SK-N-SH (cell line): Measurements from ENCODE around the gene AKR1C2. TPM values are rescaled to one million over a fixed set of nuclear protein-coding genes. Genes with fewer than 3 reads are reported as not detected.
"Not testable (repeated sequence)": the region's sequence is repeated elsewhere in the genome, so short reads cannot be mapped to it uniquely, and the experiment has no call there.

Experiments used
- CTCF ChIA-PET: fragments of 300-600, 350-600 bp; formaldehyde crosslinking; extraction: SDS; loops from one replicate; lab custom pipeline; 2021; lab: Yijun Ruan, JAX
- POLR2A ChIA-PET: fragments of 350-600 bp; sonication (Branson Sonifier 250); formaldehyde crosslinking; extraction: SDS; loops from one replicate; lab custom pipeline; 2020; ENCODE audit warnings: antibody characterized with exemption, inconsistent platforms; lab: Yijun Ruan, JAX
- DNase-seq: peaks from one replicate; pipeline ENCODE4 v3.0.0; 2012
- H2AFZ ChIP-seq: fragments of 200-600 bp; sonication (generic); 2 replicates; pipeline ENCODE4 v1.8.1; 2016; ENCODE audit warnings: antibody characterized with exemption, mild to moderate bottlenecking, low read depth
- H3F3A ChIP-seq: fragments of 200-600 bp; sonication (generic); replicated peaks from 2 replicates; pipeline ENCODE3; 2016; ENCODE audit warnings: antibody characterized with exemption, mild to moderate bottlenecking; ENCODE audit not compliant: insufficient read depth
- H3K27ac ChIP-seq, 2 experiments: fragments of 200-500 bp in 1 of 2; fragments of 200-600 bp in 1 of 2; sonication (Bioruptor generic) in 1 of 2; sonication (generic), shearing (Covaris generic) in 1 of 2; 2 replicates each; pipeline versions ENCODE4 v1.5.1 to v1.6.1; 2014 to 2016; ENCODE audit warnings: low read depth in 2 of 2, inconsistent platforms in 1 of 2, low read length in 1 of 2, mild to moderate bottlenecking in 1 of 2, mixed read lengths in 1 of 2
- H3K27me3 ChIP-seq: fragments of 200-600 bp; sonication (generic), shearing (Covaris generic); 2 replicates; pipeline ENCODE4 v1.6.1; 2016; ENCODE audit warnings: mixed run types; ENCODE audit not compliant: insufficient read depth
- H3K36me3 ChIP-seq, 2 experiments: fragments of 200-500 bp in 1 of 2; fragments of 200-600 bp in 1 of 2; sonication (Bioruptor generic) in 1 of 2; sonication (generic) in 1 of 2; replicated peaks in 1 of 2; 2 replicates each; pipeline versions ENCODE3 to v1.5.1; 2014 to 2016; ENCODE audit warnings: low read length in 1 of 2, mild to moderate bottlenecking in 1 of 2; ENCODE audit not compliant: insufficient read depth in 2 of 2, control insufficient read depth in 1 of 2
- H3K4me1 ChIP-seq, 2 experiments: fragments of 200-500 bp in 1 of 2; fragments of 200-600 bp in 1 of 2; sonication (Bioruptor generic) in 1 of 2; sonication (generic), shearing (Covaris generic) in 1 of 2; 2 replicates each; pipeline versions ENCODE4 v1.5.1 to v1.6.1; 2014 to 2016; ENCODE audit warnings: low read depth in 1 of 2, low read length in 1 of 2, mixed run types in 1 of 2; ENCODE audit not compliant: insufficient read depth in 2 of 2, control insufficient read depth in 1 of 2
- H3K4me2 ChIP-seq: fragments of 200-600 bp; sonication (generic), shearing (Covaris generic); 2 replicates; pipeline ENCODE4 v1.6.1; 2017; ENCODE audit warnings: mixed run types
- H3K4me3 ChIP-seq, 2 experiments: fragments of 200-500 bp in 1 of 2; fragments of 200-600 bp in 1 of 2; sonication (Bioruptor generic) in 1 of 2; sonication (generic), shearing (Covaris generic) in 1 of 2; 2 replicates each; pipeline versions ENCODE4 v1.5.1 to v1.8.1; 2014 to 2016; ENCODE audit warnings: low read depth in 2 of 2, inconsistent platforms in 1 of 2, low read length in 1 of 2, mild to moderate bottlenecking in 1 of 2, mixed read lengths in 1 of 2, moderate library complexity in 1 of 2
- H3K79me2 ChIP-seq: fragments of 200-600 bp; sonication (generic); 2 replicates; pipeline ENCODE4 v1.8.1; 2017; ENCODE audit warnings: mild to moderate bottlenecking; ENCODE audit not compliant: insufficient read depth
- H3K9ac ChIP-seq: fragments of 200-600 bp; sonication (generic); 2 replicates; pipeline ENCODE4 v1.6.1; 2017; ENCODE audit warnings: mixed run types
- H3K9me2 ChIP-seq: fragments of 200-600 bp; sonication (generic); 2 replicates; pipeline ENCODE4 v1.6.1; 2017; ENCODE audit warnings: mixed run types
- H3K9me3 ChIP-seq: fragments of 200-600 bp; sonication (generic); 2 replicates; pipeline ENCODE4 v1.6.1; 2017; ENCODE audit warnings: mixed run types, mild to moderate bottlenecking, moderate library complexity
- H4K20me1 ChIP-seq: fragments of 200-600 bp; sonication (generic); 2 replicates; pipeline ENCODE4 v1.6.1; 2017; ENCODE audit warnings: mild to moderate bottlenecking, mixed run types; ENCODE audit not compliant: insufficient read depth
- ELF1 ChIP-seq: IDR thresholded peaks from 2 replicates; pipeline ENCODE4 v1.4.0; 2012
- FOSL2 ChIP-seq: IDR thresholded peaks from 2 replicates; pipeline ENCODE4 v1.4.0; 2012; ENCODE audit warnings: low read depth, mild to moderate bottlenecking, moderate library complexity, borderline replicate concordance
- JUND ChIP-seq: IDR thresholded peaks from 2 replicates; pipeline ENCODE4 v1.4.0; 2012
- POLR2AphosphoS5 ChIP-seq: IDR thresholded peaks from 2 replicates; pipeline ENCODE4 v1.6.1; 2012; ENCODE audit warnings: low read depth, low read length
- RCOR1 ChIP-seq: fragments of 150-350 bp; IDR thresholded peaks from 2 replicates; pipeline ENCODE4 v1.6.1; 2017; ENCODE audit warnings: antibody characterized with exemption, low read length
- RXRA ChIP-seq: IDR thresholded peaks from 2 replicates; pipeline ENCODE4 v1.4.0; 2012; ENCODE audit warnings: low read depth, mild to moderate bottlenecking, borderline replicate concordance
- TAF1 ChIP-seq: IDR thresholded peaks from 2 replicates; pipeline ENCODE4 v1.6.1; 2012; ENCODE audit warnings: low read depth, mild to moderate bottlenecking, low read length, moderate library complexity, borderline replicate concordance
- YY1 ChIP-seq: IDR thresholded peaks from 2 replicates; pipeline ENCODE4 v1.4.0; 2012; ENCODE audit warnings: low read depth, mild to moderate bottlenecking
- WGBS: methylation state at CpG from one replicate; pipeline ENCODE4 v1.1.6; 2017; ENCODE audit warnings: low lambda C conversion rate; 5-methylcytosine and 5-hydroxymethylcytosine counted together
- polyA plus RNA-seq, 3 experiments: library from polyadenylated mRNA; depleted of rRNA; stranded (reverse); fragments of >200 nt; gene quantifications; 2 replicates each; pipeline ENCODE4 v1.2.3, GENCODE V29; 2012
- TF ChIP-seq, protein P1 (sequence below): IDR thresholded peaks from 2 replicates; pipeline ENCODE4; 2012
- TF ChIP-seq, protein P2 (sequence below): IDR thresholded peaks from 2 replicates; pipeline ENCODE4 v1.4.0; 2012; ENCODE audit warnings: low read depth, borderline replicate concordance

Gene AKR1C2
- polyA plus RNA-seq (2012; rRNA removed), result not detected in 2 replicates
- 0.06 TPM in 1 of 2 replicates, not detected in the other for polyA plus RNA-seq (2012; cell fraction: cytosol; rRNA removed)
- polyA plus RNA-seq (2012; cell fraction: nucleus; rRNA removed), result 0.07 TPM in 1 of 2 replicates, not detected in the other

DNA sequence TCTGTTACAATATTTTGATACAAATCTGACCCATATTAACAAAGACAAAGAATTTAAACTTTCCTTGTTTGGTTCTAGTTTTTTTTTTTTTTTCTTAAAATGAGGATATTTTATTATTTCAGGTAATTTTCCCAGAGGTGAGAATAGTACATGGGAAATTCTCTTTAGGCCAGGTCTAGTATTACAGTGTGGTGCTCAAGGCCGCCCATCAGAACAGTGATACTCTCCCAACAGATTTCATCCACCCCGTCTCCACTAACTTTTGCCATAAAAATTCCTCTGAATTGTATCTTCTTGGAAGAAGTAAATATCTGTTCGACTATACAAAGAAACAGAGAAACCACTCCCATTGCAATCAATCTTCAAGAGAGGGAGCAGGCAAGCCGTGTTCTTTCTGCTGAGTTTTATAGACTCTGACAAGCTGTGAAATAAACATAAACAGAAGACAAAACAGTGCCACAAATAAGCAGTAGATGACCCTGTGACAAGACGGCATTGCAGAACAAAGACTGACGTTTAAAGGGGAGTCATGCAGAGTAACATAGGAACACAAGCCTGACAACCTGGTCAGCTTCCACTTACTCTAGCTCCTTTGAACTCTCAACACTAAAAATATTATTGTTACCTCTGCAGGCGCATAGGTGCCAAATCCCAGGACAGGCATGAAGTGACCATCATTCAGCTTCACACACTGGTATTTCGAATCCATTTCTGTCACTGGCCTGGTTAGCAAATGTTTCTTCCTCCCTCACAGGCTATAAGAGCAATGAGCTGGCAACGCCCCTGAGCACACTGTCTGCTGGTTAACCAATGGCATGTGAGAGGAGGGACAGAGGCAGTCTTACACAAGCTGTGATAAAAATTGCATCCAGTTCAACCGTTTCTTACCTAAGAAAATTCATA lies at the start of gene AKR1C2:
Gene AKR1C2 (minus strand): TSS at position 731 of the 903 bp plus-strand sequence. CDS start 22 bp downstream, at position 709.
- H3K27ac ChIP-seq, H3K9me3 ChIP-seq, H3K4me2 ChIP-seq, H3K4me3 ChIP-seq, H3K4me1 ChIP-seq, CTCF ChIA-PET, H3K36me3 ChIP-seq, H4K20me1 ChIP-seq, H3K79me2 ChIP-seq, H3K9me2 ChIP-seq, POLR2A ChIA-PET, H3F3A ChIP-seq, H3K27me3 ChIP-seq, DNase-seq, H2AFZ ChIP-seq, H3K9ac ChIP-seq: not testable (repeated sequence)
- WGBS, result 28% methylated on average over 9 of the region's 10 CpGs

DNA sequence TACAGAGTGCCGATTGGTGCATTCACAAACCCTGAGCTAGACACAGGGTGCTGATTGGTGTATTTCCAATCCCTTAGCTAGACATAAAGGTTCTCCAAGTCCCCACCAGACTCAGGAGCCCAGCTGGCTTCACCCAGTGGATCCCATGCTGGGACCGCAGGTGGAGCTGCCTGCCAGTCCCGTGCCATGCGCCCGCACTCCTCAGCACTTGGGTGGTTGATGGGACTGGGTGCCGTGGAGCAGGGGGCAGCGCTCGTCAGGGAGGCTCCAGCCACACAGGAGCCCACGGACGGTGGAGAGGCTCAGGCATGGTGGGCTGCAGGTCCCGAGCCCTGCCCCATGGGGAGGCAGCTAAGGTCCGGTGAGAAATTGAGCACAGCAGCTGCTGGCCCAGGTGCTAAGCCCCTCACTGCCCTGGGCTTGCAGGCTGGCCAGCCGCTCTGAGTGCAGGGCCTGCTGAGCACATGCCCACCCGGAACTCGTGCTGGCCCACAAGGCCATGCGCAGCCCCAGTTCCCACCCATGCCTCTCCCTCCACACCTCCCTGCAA lies 49.4 kb upstream of the AKR1C2 start:
- H2AFZ ChIP-seq, H3K9me2 ChIP-seq, H3K4me2 ChIP-seq, H4K20me1 ChIP-seq, H3K4me1 ChIP-seq, H3F3A ChIP-seq, H3K9me3 ChIP-seq, H3K27ac ChIP-seq, POLR2A ChIA-PET, DNase-seq, H3K27me3 ChIP-seq, H3K4me3 ChIP-seq, H3K36me3 ChIP-seq, H3K9ac ChIP-seq, H3K79me2 ChIP-seq: not testable (repeated sequence)
- CTCF ChIA-PET, result interaction anchor here (0.7 kb wide), 1 partner anchor 203 kb away, joined by 3 read pairs; no protein-coding TSS in a partner anchor
- WGBS, result 50% methylated on average over 10 of the region's 16 CpGs

DNA sequence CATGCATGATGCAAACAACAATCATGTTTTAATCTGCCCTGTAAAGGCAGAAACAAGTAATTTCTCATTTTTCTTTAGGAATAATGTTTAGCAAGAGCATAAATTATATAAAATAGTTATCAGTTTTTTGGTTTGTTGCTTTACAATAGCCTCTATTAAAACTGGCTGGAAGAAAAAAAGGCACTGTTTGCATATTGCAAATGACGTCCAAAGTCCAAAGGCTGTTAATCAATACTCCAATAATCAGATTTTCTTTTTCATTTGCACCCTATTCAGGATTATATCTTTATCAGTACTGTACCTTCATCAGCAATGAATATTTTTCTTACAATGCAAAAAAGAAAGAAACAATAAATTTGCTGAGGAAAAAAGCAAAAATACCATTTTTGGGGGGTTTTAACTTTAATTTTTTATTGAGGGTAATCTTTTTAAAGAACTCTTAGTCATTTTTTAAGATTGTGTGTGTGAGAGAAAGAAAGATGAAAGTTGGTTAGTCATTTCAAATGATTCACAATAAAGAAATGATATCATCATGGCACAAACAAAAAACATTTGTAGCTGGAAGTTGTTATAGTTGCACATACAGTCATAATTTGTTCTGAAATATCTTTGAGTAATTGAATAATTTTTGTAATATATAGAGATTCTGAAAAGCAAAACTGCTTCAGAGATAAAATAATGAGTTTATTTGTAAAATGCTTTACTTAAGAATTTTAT lies 44.4 kb upstream of the AKR1C2 start:
- Histone ChIP-seq H2AFZ (no peak overlapping the region), H3K9me2 (no peaks in the 10 kb centered on the region), H3K4me1 (no peaks in the 10 kb centered on the region), H3K4me2 (no peak overlapping the region), H4K20me1 (no peaks in the 10 kb centered on the region), H3K36me3 (no peaks in the 10 kb centered on the region), H3K4me3 (no peak overlapping the region), H3K79me2 (no peaks in the 10 kb centered on the region), H3K9ac (no peak overlapping the region), H3K9me3 (no peaks in the 10 kb centered on the region), H3K27ac (no peak overlapping the region), H3F3A (no peaks in the 10 kb centered on the region), H3K27me3 (0 out of 2 replicates have a peak, but pooled peaks cover 4% of the 10 kb centered on the region)
- POLR2A ChIA-PET, result no interaction called here
- 9% methylated on average over 1 of the region's 1 CpG for WGBS
- CTCF ChIA-PET, result interaction anchor here (0.6 to 1.4 kb wide), 2 partner anchors 235 to 608 kb away, joined by 4 read pairs; no protein-coding TSS in a partner anchor
- TF ChIP-seq POLR2AphosphoS5 (no peak), YY1 (no peak), RCOR1 (no peak), JUND (0 out of 2 replicates have a peak, but pooled peaks have one; percentile 26), ELF1 (no peak), RXRA (no peak), FOSL2 (peak; percentile 30; the same call in 1 of the 2 replicates), TAF1 (no peak)
- TF ChIP-seq, protein P1, sequence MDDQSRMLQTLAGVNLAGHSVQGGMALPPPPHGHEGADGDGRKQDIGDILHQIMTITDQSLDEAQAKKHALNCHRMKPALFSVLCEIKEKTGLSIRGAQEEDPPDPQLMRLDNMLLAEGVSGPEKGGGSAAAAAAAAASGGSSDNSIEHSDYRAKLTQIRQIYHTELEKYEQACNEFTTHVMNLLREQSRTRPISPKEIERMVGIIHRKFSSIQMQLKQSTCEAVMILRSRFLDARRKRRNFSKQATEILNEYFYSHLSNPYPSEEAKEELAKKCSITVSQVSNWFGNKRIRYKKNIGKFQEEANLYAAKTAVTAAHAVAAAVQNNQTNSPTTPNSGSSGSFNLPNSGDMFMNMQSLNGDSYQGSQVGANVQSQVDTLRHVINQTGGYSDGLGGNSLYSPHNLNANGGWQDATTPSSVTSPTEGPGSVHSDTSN, result no peak
- TF ChIP-seq, protein P2, sequence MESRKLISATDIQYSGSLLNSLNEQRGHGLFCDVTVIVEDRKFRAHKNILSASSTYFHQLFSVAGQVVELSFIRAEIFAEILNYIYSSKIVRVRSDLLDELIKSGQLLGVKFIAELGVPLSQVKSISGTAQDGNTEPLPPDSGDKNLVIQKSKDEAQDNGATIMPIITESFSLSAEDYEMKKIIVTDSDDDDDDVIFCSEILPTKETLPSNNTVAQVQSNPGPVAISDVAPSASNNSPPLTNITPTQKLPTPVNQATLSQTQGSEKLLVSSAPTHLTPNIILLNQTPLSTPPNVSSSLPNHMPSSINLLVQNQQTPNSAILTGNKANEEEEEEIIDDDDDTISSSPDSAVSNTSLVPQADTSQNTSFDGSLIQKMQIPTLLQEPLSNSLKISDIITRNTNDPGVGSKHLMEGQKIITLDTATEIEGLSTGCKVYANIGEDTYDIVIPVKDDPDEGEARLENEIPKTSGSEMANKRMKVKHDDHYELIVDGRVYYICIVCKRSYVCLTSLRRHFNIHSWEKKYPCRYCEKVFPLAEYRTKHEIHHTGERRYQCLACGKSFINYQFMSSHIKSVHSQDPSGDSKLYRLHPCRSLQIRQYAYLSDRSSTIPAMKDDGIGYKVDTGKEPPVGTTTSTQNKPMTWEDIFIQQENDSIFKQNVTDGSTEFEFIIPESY, result no peak
- DNase-seq, result no peak

DNA sequence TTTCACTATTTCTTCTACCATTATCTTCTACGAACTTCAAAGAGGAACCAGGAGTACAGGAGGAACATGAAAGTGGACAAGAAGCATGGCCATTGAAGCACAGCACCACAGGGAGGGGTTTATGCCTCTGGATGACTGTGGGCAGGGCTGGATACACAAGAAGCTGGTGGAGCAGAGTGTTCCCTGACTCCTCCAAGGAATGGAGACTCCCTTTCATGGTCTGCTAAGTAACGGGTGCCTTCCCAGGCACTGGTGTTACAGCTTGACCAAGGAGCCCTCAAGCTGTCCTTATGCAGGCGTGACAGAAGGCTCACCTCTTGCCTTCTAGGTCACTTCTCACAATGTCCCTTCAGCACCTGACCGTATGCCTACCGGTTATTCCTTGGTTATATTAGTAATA lies 43.4 kb upstream of the AKR1C2 start:
- H3K27ac ChIP-seq, H3F3A ChIP-seq, H3K79me2 ChIP-seq, H3K27me3 ChIP-seq, POLR2A ChIA-PET, H2AFZ ChIP-seq, H3K4me2 ChIP-seq, H3K9me2 ChIP-seq, H3K9me3 ChIP-seq, H3K4me3 ChIP-seq, DNase-seq, H3K9ac ChIP-seq, H4K20me1 ChIP-seq, H3K36me3 ChIP-seq, H3K4me1 ChIP-seq: not testable (repeated sequence)
- 28% methylated on average over 5 of the region's 5 CpGs for WGBS
- CTCF ChIA-PET, result interaction anchor here (1.4 kb wide), 1 partner anchor 236 kb away, joined by 4 read pairs; no protein-coding TSS in a partner anchor
